Heart right ventricle (tissue), 16 donors: ENCODE results near the gene ZNF597. TPM values are rescaled to one million over a fixed set of nuclear protein-coding genes. Genes with fewer than 3 reads are reported as not detected.
A peak's percentile ranks its signal among the peaks of the same experiment; 100 is the strongest.

Experiments used
- ATAC-seq, 8 donors: fragments of 200-7000 bp; cut with Tn5 transposase; one replicate each; pipeline ENCODE4 v1.9.1; 2020; ENCODE audit warnings: mild to moderate bottlenecking in 8 of 8, moderate library complexity in 8 of 8, moderate number of reproducible peaks in 1 of 8
- DNase-seq, 2 donors: peaks; one replicate each; pipeline ENCODE4 v3.0.0-alpha.2; 2020
- H3K27ac ChIP-seq, 10 donors: fragments of 200-600 bp; sonication (generic) in 2 of 10; one replicate each; pipeline versions ENCODE4 v1.5.0 to v1.8.0; 2020 to 2022; ENCODE audit warnings: mild to moderate bottlenecking in 3 of 10
- H3K27me3 ChIP-seq, 7 donors: fragments of 200-600 bp; one replicate each; pipeline ENCODE4 v1.8.0; 2021 to 2022; ENCODE audit warnings: mild to moderate bottlenecking in 2 of 7
- H3K36me3 ChIP-seq, 9 donors: fragments of 200-600 bp; sonication (generic) in 1 of 9; one replicate each; pipeline versions ENCODE4 v1.5.0 to v1.8.0; 2020 to 2022; ENCODE audit warnings: mild to moderate bottlenecking in 2 of 9
- H3K4me1 ChIP-seq, 9 donors: fragments of 200-600 bp; sonication (generic) in 1 of 9; one replicate each; pipeline versions ENCODE4 v1.5.0 to v1.8.0; 2020 to 2022; ENCODE audit warnings: mild to moderate bottlenecking in 4 of 9
- H3K4me3 ChIP-seq, 10 donors: fragments of 200-600 bp; sonication (generic) in 2 of 10; one replicate each; pipeline versions ENCODE4 v1.5.0 to v1.8.0; 2020 to 2022; ENCODE audit warnings: mild to moderate bottlenecking in 7 of 10, moderate library complexity in 2 of 10
- H3K9me3 ChIP-seq, 11 donors: fragments of 200-600 bp in 10 of 11; sonication (generic) in 2 of 11; one replicate each; pipeline versions ENCODE4 v1.5.0 to v1.8.0; 2013 to 2022; ENCODE audit warnings: mild to moderate bottlenecking in 2 of 11, control low read depth in 1 of 11, moderate library complexity in 1 of 11
- CTCF ChIP-seq, 9 donors: fragments of 200-600 bp; sonication (generic) in 2 of 9; IDR thresholded peaks; one replicate each; pipeline versions ENCODE4 v1.5.0 to v1.8.0; 2021 to 2022; ENCODE audit warnings: antibody characterized with exemption in 9 of 9, mild to moderate bottlenecking in 5 of 9, moderate library complexity in 1 of 9
- WGBS, 2 donors: extraction: QIAGEN DNeasy Blood & Tissue Kit; methylation state at CpG; one replicate each; pipeline ENCODE4 v1.1.7; 2013; ENCODE audit warnings: inconsistent platforms in 1 of 2; 5-methylcytosine and 5-hydroxymethylcytosine counted together
- intact Hi-C, 10 donors: fragments of 100-400 bp; cut with DNase I; formaldehyde crosslinking; loops; one replicate each; pipeline versions ENCODE4 v1.11.1 to v1.14.2; 2022
- polyA plus RNA-seq, 2 donors: library from polyadenylated mRNA; stranded (reverse); fragments of 200-250 nt; gene quantifications; one replicate each; pipeline ENCODE4 v1.2.3, GENCODE V29; 2013
- total RNA-seq, 10 donors: library from RNA; stranded (reverse); fragmentation: NEBNext Ultra II Directional in 3 of 10; extraction: Animal tissue kit (Norgen Biotek cat#: 25700) in 3 of 10; gene quantifications; one replicate each; pipeline versions ENCODE4 v1.2.1 to v1.2.4, GENCODE V29; 2021 to 2023
- donor health status: Arrhythmogenic right ventricular cardiomyopathy.
- donor health status: ischemic (EF 13 %, LVEDD 7.1; RV severe dilation, severe dysfunction).
- donor health status: healthy with polysubstance abuse.
- donor health status: DM: no; HTN: yes; CAD: no.
- donor health status: DM: no; HTN: no; CAD: no.
- donor health status: ischemic (EF 25% LVEDD 6.9; RV normal size, moderate dysfunction).
- donor health status: ischemic (EF 25% LVEDD 5.7; RV mildly dilated, moderate dysfunction).
- donor health status: healthy.
- donor health status: DM: yes; HTN: yes; CAD: no.
- donor health status: Ischemic cardiomyopathy.
- donor health status: ischemic (EF 35%, LVEDD 5.7; RV mildly dilated, moderate dysfunction).
- donor health status: nonischemic (EF 11% LVEDD 7.7; RV severe dilation, severe dysfunction).
- donor health status: DM: yes; HTN: yes; CAD: no.
- donor health status: PGD.
- donor health status: ischemic (EF 29% LVEDD 5.4; RV normal size, mild dysfunction).
- donor health status: nonischemic (EF 23%, LVEDD 6.1; RV moderate dilation, normal function).

Gene ZNF597
- total and polyA plus RNA-seq, 12 donors, result 0.73 to 2.4 (median 1.6) TPM

GRCh38 chr16:3485097-3485745, 41.9 kb upstream of the ZNF597 start:
- no peak overlapping the region for H3K4me3 ChIP-seq
- peaks cover 0 to 80% (median 43%) of the 10 kb centered on the region in 9 donors for H3K36me3 ChIP-seq
- no peaks in the 10 kb centered on the region for H3K27me3 ChIP-seq
- H3K9me3 ChIP-seq, result no peaks in the 10 kb centered on the region
- DNase-seq, result no peak
- ATAC-seq, result no peak
- peaks cover 0 to 18% (median 7%) of the 10 kb centered on the region in 9 donors for H3K4me1 ChIP-seq
- TF ChIP-seq CTCF (IDR thresholded peaks at IDR 0.05), result no peak
- WGBS, 2 donors, result 87 to 90% methylated on average over 15 of the region's 15 CpGs
- no peak overlapping the region for H3K27ac ChIP-seq
- intact Hi-C loops, result no loop called here

DNA sequence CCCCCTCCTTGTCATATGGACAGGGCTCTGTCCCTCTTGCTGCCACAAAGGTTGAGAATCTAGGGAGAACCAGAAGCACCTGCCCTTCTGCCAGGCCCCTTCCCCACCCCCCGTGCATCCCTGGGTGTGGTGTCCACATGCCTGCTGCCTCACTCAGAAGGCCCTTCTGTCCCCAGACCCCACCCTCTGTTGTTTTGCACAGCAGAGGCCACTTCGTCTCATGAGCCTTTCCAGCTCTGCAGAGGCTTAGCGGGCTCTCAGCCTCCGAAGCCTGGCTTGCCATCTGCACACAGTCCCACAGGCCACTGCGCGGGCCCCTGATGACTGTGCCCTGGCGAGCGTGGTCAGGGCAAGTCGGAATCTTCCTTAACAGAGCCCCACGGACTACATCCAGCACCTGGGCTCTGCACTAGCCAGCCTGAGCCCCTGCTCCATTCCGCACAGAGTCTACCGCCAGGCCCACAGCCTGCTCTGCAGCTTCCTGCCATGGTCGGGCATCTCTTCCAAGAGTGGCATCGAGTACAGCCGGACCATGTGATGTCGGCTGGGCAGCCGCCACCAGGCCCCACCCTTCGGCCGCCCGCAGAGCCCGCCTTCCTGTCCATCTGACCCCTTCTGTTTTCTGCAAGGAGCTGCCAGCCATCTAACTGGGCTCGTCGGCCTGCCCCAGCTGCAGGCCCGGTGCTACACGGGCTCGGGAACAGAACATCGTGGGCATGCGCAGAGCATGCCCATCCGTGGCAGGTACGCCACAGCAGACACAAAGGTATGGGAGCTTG, 41.2 kb upstream of the ZNF597 start:
- peaks cover 0 to 86% (median 47%) of the 10 kb centered on the region in 9 donors for H3K36me3 ChIP-seq
- intact Hi-C loops, result no loop called here
- DNase-seq, result no peak
- ATAC-seq, result peak in 1 of 8 donors; percentile 15
- TF ChIP-seq CTCF (IDR thresholded peaks at IDR 0.05), result no peak
- no peaks in the 10 kb centered on the region for H3K27me3 ChIP-seq
- 88 to 90% methylated on average over 30 of the region's 30 CpGs for WGBS, 2 donors
- H3K4me3 ChIP-seq, result no peak overlapping the region
- H3K4me1 ChIP-seq, result peaks cover 0 to 18% (median 7%) of the 10 kb centered on the region in 9 donors
- H3K27ac ChIP-seq, result no peak overlapping the region
- H3K9me3 ChIP-seq, result no peaks in the 10 kb centered on the region

DNA sequence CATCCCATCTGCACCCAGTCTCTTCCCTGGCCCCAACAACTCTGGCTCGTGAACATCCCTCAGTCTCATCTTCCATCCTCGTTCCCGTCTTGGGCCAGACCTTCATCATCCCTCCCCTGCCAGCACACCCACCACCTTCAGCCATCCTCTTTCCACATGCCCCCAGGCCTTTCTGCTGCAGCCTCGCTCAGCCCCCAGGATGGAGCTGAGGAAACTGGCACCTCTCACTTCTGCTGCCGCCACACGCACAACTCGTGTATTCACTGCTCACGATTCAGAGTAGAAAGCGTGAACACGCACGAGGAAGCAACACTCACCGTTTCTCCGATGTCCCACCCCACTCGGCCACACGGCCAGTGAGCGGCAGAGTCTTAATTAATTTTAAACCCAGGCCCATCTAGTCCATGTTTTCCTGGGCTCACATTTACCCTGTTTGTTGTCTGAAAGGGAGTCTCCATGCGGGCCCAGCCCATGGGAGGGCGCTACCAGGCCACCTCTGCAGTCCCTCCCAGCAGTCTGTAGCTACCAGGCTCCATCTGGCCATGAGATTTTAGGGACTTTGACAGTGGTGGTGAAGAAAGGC, 39.4 kb upstream of the ZNF597 start:
- DNase-seq (no peak), ATAC-seq (no peak)
- no peak overlapping the region for H3K4me3 ChIP-seq
- peaks cover 0 to 18% (median 7%) of the 10 kb centered on the region in 9 donors for H3K4me1 ChIP-seq
- H3K27me3 ChIP-seq, result no peaks in the 10 kb centered on the region
- no peak for TF ChIP-seq CTCF (IDR thresholded peaks at IDR 0.05)
- H3K36me3 ChIP-seq, result peaks cover 0 to 99% (median 51%) of the 10 kb centered on the region in 9 donors
- WGBS, 2 donors, result 92 to 95% methylated on average over 18 of the region's 18 CpGs
- intact Hi-C loops, result no loop called here
- H3K27ac ChIP-seq, result no peak overlapping the region
- H3K9me3 ChIP-seq, result no peaks in the 10 kb centered on the region
